ENCODE data around the gene ADGRF4. TPM values are rescaled to one million over a fixed set of nuclear protein-coding genes. Genes with fewer than 3 reads are reported as not detected.

Gene ADGRF4
- total RNA-seq, 1 experiment from 2014 or later: not detected

- Mint-ChIP-seq H3K27me3 (ENCODE audit: low read depth) (no peaks in the 10 kb centered on the region), H3K4me1 (no peaks in the 10 kb centered on the region), H3K27ac (no peak overlapping the region), H3K4me3 (no peak overlapping the region), H3K36me3 (ENCODE audit: insufficient read depth in 1 of 3, low read depth in 3 of 3) (0 out of 7 replicates have a peak, but pooled peaks cover 0 to 1% (median 0%) of the 10 kb centered on the region in 3 experiments), H3K9me3 (no peaks in the 10 kb centered on the region)
- Histone ChIP-seq H3K56ac (ENCODE audit: insufficient read length, low read depth, low read length) (no peak overlapping the region), H2BK15ac (ENCODE audit: low read depth, low read length) (no peak overlapping the region), H3K4me1 (ENCODE audit: insufficient read depth, low read length) (peaks cover 4% of the 10 kb centered on the region; the same call in 1 of the 2 replicates), H3K4me2 (ENCODE audit: insufficient read depth, insufficient read length, low read length) (no peak overlapping the region), H2BK20ac (ENCODE audit: low read depth, low read length, poor library complexity, severe bottlenecking) (no peak overlapping the region), H2BK12ac (ENCODE audit: insufficient read length, low read depth, low read length) (no peak overlapping the region), H3K79me2 (ENCODE audit: insufficient read depth, low read length) (no peaks in the 10 kb centered on the region), H3K27ac (ENCODE audit: insufficient read length, low read depth, low read length) (no peak overlapping the region), H2BK120ac (ENCODE audit: low read depth, low read length, poor library complexity, severe bottlenecking) (no peak overlapping the region), H3K9me3 (ENCODE audit: control insufficient read depth, low read depth, low read length) (no peaks in the 10 kb centered on the region), H3K79me1 (ENCODE audit: insufficient read depth, low read depth, low read length, poor library complexity, severe bottlenecking) (no peaks in the 10 kb centered on the region), H4K20me1 (ENCODE audit: control insufficient read depth, insufficient read depth, insufficient read length) (no peaks in the 10 kb centered on the region), H3K23me2 (ENCODE audit: insufficient read length, low read depth, low read length, poor library complexity, severe bottlenecking) (no peaks in the 10 kb centered on the region), H3K4ac (ENCODE audit: low read depth, low read length) (no peak overlapping the region), H2AFZ (ENCODE audit: low read length) (no peak overlapping the region), H3K23ac (ENCODE audit: insufficient read length, low read depth, low read length) (no peak overlapping the region), H3K14ac (ENCODE audit: insufficient read depth, low read length) (no peak overlapping the region), H3K18ac (ENCODE audit: insufficient read length, low read depth, low read length) (no peak overlapping the region), H3K9ac (ENCODE audit: extremely low read depth, insufficient read length, low read length) (no peak overlapping the region), H4K8ac (replicated peaks; ENCODE audit: insufficient read length, low read depth, low read length) (no peak overlapping the region), H2AK5ac (ENCODE audit: insufficient read length, low read length) (no peak overlapping the region), H3T11ph (ENCODE audit: low read length) (no peak overlapping the region), H4K5ac (ENCODE audit: insufficient read length, low read depth, low read length) (no peak overlapping the region), H3K27me3 (ENCODE audit: insufficient read depth, low read length) (no peaks in the 10 kb centered on the region), H2BK5ac (ENCODE audit: insufficient read length, low read length) (no peak overlapping the region), H4K91ac (ENCODE audit: insufficient read length, low read depth, low read length) (no peak overlapping the region)
- no peak for TF ChIP-seq CTCF (conservative IDR thresholded peaks at IDR 0.05)
- DNase-seq: no peak
- no CpG with 5 or more reads among the region's 3 CpGs for WGBS (ENCODE audit: extremely low coverage, insufficient read length, low lambda C conversion rate)
Observed at GRCh38 chr6:47650553-47651432, 47.6 kb upstream of the ADGRF4 start.

Measured in H9 (cell line).